Uterus (tissue), 2 donors: Measurements from ENCODE around the gene SKI.

ENCODE experiments used
- CTCF ChIP-seq, 4 experiments: fragments of 200-600 bp in 2 of 4; fragments of 450-650 bp in 2 of 4; sonication (generic) in 2 of 4; IDR thresholded peaks; one replicate each; pipeline ENCODE4 v1.5.1; 2016 to 2019; ENCODE audit warnings: antibody characterized with exemption in 4 of 4, mild to moderate bottlenecking in 2 of 4, moderate library complexity in 1 of 4
- POLR2A ChIP-seq, 2 donors: fragments of 450-650 bp; IDR thresholded peaks; one replicate each; pipeline ENCODE4 v1.6.1; 2016; ENCODE audit warnings: antibody characterized with exemption in 2 of 2, mild to moderate bottlenecking in 1 of 2, moderate library complexity in 1 of 2

GRCh38 chr1:2210786-2211185, 17.3 kb upstream of the SKI start:
- TF ChIP-seq CTCF (IDR thresholded peaks at IDR 0.05) (no peak), POLR2A (IDR thresholded peaks at IDR 0.05) (no peak)
